ENCODE data around the gene BAIAP3.

DNA sequence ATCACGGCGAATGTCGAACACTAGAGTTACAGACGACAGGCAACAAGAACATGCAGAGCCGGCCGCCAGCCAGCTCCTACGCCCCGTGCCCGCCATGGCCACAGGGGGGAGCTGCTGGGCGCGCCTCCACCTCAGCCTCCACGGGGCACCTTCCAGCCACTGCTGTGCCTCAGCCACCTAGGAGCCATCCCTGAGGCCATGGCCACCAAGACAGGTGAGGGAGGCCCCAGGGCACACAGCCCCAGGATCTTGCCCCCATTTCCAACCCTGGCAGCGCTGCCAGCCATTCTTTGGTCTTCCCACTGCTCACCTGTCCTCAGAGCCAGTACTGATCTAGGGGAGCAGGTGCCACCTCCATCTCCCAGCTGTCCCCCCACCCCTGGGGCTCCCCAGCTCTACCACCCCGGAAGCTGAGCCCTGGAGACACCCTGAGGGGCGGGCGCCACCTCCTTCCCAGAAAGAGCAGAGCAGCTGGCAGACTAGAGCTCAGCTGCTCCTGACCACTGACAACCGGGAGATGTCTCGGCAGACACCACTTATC is 30.1 kb downstream of the BAIAP3 start:
- TF ChIP-seq, protein P1, sequence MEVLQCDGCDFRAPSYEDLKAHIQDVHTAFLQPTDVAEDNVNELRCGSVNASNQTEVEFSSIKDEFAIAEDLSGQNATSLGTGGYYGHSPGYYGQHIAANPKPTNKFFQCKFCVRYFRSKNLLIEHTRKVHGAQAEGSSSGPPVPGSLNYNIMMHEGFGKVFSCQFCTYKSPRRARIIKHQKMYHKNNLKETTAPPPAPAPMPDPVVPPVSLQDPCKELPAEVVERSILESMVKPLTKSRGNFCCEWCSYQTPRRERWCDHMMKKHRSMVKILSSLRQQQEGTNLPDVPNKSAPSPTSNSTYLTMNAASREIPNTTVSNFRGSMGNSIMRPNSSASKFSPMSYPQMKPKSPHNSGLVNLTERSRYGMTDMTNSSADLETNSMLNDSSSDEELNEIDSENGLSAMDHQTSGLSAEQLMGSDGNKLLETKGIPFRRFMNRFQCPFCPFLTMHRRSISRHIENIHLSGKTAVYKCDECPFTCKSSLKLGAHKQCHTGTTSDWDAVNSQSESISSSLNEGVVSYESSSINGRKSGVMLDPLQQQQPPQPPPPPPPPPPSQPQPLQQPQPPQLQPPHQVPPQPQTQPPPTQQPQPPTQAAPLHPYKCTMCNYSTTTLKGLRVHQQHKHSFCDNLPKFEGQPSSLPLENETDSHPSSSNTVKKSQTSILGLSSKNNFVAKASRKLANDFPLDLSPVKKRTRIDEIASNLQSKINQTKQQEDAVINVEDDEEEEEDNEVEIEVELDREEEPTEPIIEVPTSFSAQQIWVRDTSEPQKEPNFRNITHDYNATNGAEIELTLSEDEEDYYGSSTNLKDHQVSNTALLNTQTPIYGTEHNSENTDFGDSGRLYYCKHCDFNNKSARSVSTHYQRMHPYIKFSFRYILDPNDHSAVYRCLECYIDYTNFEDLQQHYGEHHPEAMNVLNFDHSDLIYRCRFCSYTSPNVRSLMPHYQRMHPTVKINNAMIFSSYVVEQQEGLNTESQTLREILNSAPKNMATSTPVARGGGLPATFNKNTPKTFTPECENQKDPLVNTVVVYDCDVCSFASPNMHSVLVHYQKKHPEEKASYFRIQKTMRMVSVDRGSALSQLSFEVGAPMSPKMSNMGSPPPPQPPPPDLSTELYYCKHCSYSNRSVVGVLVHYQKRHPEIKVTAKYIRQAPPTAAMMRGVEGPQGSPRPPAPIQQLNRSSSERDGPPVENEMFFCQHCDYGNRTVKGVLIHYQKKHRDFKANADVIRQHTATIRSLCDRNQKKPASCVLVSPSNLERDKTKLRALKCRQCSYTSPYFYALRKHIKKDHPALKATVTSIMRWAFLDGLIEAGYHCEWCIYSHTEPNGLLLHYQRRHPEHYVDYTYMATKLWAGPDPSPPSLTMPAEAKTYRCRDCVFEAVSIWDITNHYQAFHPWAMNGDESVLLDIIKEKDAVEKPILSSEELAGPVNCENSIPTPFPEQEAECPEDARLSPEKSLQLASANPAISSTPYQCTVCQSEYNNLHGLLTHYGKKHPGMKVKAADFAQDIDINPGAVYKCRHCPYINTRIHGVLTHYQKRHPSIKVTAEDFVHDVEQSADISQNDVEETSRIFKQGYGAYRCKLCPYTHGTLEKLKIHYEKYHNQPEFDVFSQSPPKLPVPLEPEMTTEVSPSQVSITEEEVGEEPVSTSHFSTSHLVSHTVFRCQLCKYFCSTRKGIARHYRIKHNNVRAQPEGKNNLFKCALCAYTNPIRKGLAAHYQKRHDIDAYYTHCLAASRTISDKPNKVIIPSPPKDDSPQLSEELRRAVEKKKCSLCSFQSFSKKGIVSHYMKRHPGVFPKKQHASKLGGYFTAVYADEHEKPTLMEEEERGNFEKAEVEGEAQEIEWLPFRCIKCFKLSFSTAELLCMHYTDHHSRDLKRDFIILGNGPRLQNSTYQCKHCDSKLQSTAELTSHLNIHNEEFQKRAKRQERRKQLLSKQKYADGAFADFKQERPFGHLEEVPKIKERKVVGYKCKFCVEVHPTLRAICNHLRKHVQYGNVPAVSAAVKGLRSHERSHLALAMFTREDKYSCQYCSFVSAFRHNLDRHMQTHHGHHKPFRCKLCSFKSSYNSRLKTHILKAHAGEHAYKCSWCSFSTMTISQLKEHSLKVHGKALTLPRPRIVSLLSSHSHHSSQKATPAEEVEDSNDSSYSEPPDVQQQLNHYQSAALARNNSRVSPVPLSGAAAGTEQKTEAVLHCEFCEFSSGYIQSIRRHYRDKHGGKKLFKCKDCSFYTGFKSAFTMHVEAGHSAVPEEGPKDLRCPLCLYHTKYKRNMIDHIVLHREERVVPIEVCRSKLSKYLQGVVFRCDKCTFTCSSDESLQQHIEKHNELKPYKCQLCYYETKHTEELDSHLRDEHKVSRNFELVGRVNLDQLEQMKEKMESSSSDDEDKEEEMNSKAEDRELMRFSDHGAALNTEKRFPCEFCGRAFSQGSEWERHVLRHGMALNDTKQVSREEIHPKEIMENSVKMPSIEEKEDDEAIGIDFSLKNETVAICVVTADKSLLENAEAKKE (CRISPR knock-in tag; IDR thresholded peaks at IDR 0.05) = no peak
- TF ChIP-seq, protein P2, sequence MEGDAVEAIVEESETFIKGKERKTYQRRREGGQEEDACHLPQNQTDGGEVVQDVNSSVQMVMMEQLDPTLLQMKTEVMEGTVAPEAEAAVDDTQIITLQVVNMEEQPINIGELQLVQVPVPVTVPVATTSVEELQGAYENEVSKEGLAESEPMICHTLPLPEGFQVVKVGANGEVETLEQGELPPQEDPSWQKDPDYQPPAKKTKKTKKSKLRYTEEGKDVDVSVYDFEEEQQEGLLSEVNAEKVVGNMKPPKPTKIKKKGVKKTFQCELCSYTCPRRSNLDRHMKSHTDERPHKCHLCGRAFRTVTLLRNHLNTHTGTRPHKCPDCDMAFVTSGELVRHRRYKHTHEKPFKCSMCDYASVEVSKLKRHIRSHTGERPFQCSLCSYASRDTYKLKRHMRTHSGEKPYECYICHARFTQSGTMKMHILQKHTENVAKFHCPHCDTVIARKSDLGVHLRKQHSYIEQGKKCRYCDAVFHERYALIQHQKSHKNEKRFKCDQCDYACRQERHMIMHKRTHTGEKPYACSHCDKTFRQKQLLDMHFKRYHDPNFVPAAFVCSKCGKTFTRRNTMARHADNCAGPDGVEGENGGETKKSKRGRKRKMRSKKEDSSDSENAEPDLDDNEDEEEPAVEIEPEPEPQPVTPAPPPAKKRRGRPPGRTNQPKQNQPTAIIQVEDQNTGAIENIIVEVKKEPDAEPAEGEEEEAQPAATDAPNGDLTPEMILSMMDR (conservative IDR thresholded peaks at IDR 0.05; ENCODE audit: low read depth in 2 of 2) = peak; percentile 69 to 91
- TF ChIP-seq POLR2AphosphoS5 (IDR thresholded peaks at IDR 0.05; ENCODE audit: low read depth) = no peak
- no peak for TF ChIP-seq EZH2 (IDR thresholded peaks at IDR 0.05; ENCODE audit: low read depth, unreplicated experiment)
- no peak for TF ChIP-seq EZH2phosphoT487 (IDR thresholded peaks at IDR 0.05; ENCODE audit: unreplicated experiment)
- TF ChIP-seq CREB1 (CRISPR knock-in tag; IDR thresholded peaks at IDR 0.05; ENCODE audit: low read depth) = no peak
- TF ChIP-seq, protein P3, sequence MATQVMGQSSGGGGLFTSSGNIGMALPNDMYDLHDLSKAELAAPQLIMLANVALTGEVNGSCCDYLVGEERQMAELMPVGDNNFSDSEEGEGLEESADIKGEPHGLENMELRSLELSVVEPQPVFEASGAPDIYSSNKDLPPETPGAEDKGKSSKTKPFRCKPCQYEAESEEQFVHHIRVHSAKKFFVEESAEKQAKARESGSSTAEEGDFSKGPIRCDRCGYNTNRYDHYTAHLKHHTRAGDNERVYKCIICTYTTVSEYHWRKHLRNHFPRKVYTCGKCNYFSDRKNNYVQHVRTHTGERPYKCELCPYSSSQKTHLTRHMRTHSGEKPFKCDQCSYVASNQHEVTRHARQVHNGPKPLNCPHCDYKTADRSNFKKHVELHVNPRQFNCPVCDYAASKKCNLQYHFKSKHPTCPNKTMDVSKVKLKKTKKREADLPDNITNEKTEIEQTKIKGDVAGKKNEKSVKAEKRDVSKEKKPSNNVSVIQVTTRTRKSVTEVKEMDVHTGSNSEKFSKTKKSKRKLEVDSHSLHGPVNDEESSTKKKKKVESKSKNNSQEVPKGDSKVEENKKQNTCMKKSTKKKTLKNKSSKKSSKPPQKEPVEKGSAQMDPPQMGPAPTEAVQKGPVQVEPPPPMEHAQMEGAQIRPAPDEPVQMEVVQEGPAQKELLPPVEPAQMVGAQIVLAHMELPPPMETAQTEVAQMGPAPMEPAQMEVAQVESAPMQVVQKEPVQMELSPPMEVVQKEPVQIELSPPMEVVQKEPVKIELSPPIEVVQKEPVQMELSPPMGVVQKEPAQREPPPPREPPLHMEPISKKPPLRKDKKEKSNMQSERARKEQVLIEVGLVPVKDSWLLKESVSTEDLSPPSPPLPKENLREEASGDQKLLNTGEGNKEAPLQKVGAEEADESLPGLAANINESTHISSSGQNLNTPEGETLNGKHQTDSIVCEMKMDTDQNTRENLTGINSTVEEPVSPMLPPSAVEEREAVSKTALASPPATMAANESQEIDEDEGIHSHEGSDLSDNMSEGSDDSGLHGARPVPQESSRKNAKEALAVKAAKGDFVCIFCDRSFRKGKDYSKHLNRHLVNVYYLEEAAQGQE (IDR thresholded peaks at IDR 0.05; ENCODE audit: unreplicated experiment) = no peak
- no peak for TF ChIP-seq STAT1 (IDR thresholded peaks at IDR 0.05; ENCODE audit: unreplicated experiment)
- no peak for TF ChIP-seq JUNB (IDR thresholded peaks at IDR 0.05; ENCODE audit: unreplicated experiment)
- no peak for TF ChIP-seq ZNF331 (CRISPR knock-in tag; IDR thresholded peaks at IDR 0.05; ENCODE audit: low read depth)
- no peak for TF ChIP-seq NANOG (IDR thresholded peaks at IDR 0.05; ENCODE audit: borderline replicate concordance)

Data from GM23338 (cell line).